Measurements from ENCODE around the gene HPX.
"Not testable (repeated sequence)": the region's sequence is repeated elsewhere in the genome, so short reads cannot be mapped to it uniquely, and the experiment has no call there.

The HPX gene

DNA sequence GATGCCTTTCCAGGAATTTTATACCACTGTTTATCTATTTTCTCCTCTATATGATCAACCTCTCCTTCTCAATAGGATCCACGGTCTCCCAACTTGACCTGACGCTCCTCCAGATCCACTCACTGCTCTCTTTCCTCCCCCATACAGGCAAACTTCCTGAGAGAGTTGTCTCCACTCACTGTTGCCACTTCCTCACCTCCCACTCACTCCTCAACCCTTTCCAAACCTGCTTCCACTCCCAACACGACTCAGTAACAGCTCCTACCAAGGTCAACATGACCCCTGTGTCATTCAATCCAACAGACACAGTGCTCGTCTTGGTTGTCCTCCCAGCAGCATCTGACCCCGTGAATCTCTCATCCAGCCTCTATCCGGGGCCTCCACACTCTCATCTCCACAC lies 25.0 kb downstream of the HPX start:
- DNase-seq (ENCODE audit: low read depth): no peak

DNA sequence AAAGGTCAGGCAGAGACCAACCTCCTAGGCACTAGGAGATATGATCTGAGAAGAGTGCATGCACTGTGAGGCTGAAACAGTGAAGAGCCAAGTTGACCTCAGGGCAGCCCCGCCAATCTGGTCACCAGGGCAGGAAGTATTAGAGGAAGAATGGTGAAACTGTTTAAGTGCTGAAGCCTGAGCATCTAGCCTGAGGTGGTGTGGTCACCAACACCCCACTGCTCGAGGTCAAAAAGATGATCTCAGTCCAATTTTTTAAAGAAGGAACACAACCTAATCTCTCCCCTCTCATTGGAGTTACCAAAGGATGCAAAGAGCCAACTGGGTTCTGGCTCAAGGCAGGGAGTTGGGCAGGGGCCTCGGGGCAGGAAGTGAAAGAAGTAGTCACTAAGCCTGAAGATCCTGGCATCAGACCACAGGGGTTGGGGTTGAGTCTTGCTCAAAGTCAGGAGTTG lies 25.9 kb downstream of the HPX start:
- DNase-seq (ENCODE audit: low read depth): no peak

DNA sequence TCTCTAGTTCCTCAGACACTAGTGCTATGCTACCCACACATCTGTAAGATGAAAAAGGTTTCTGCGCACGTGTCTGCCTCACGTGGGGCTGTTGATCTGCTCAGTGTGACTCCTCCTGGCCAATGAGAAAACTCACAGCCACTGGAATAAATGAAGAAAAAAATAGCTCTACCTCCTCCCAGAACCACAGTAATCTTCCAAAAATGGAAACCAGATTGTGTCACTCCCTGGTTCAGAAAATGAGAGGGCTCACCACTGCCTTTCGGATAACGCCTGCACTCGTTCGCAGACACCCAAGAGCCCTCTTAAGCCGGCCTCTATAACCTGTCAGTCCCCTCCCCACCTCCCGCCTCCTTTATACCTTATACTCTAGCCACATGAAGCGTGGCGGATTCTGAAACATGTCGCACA lies 27.0 kb downstream of the HPX start:
- peak; percentile 73 for DNase-seq (ENCODE audit: low read depth)

DNA sequence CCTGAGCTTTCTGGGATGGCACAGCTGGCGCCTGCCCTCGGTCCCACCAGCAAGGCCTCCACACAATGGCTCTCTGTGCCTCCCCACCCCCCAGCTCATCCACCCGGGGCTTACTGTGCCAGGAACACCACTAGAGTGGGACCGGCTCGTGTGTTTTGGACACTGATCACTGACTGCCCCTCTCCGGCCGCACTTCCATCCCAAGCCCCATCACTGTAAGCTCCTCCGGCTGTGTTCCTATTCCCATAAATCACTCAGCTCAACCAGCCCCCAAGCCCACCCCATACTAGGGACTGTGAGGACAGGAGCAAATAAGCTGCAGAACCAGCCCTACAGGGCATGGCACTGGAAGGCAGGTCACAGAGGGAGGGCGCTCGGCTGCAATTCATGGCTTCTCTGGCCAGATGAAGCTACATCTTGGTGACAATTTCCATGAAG lies 29.2 kb downstream of the HPX start:
- no peak for DNase-seq (ENCODE audit: low read depth)

DNA sequence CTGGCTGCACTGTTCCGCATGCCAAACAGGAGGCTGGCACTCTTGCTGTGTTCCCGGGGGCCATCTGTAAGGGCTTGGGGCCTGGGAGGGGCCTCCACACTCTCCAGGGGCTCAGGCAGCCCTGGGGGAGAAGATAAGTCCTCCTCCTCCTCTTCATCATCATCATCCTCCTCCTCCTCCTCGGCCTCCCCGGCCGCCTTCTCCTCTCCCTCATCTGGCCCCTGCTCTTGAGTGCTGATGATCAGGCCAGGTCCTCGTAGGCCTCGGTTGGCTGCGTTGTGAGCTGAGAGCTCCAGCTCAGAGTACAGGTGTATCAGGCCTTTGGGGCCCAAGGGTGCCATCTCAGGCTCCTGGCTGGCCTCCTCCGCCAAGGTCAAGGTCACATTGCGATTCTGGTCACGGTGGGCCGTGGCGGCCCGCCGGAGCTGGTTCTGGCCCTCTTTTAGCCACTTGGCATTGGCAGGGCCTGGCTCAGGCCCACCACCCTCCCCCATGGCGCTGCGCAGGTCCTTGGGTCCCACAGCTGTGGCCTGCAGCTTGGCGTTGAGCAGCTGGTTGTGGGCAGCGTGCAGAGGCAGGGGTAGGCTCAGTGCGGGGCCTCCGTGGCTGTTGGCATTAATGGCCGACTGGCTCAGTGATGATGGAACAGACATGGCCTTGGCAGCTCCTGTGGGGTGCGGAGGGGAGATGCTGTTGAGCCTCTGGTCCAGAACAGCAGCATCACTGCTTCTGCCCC lies 29.9 kb downstream of the HPX start:
- DNase-seq (ENCODE audit: low read depth): no peak

DNA sequence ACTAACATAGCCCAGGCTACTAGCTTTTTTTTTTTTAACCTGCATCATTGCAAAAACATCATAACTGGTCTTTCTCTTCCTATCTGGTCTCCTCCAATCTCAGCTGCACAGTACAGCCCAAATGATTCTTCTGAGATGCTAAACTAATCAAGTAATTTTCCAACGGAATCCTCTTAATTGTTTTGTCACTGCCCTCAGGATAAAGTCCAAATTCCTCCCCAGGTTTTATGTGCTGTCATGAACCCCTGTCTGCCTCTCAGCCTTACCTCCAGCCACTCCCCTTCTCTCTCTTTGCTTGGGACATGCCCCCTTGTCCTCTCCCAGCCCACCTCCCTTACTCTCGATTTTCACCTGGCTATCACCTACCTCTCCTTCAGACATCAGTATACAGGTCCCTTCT lies 34.4 kb downstream of the HPX start:
- DNase-seq (ENCODE audit: low read depth): no peak

DNA sequence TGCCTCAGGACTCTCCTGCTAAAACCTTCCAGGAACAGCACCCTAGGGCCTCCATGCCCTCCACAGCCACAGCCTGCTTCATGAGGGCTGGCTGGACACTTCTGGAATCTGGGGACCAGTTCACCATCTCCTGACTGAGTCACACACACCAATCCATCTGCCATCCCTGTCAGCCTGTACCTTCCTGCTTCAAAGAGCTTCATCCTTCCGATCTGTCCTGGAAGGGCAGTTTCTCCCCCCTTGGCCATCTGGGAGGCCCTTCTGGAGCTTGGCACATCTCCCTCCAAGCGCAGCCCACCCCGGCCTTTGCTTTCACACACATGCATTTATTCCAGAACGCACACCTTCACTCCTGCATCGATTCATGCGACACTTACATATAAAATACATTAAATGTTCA lies 34.9 kb downstream of the HPX start:
- DNase-seq (ENCODE audit: low read depth): no peak

DNA sequence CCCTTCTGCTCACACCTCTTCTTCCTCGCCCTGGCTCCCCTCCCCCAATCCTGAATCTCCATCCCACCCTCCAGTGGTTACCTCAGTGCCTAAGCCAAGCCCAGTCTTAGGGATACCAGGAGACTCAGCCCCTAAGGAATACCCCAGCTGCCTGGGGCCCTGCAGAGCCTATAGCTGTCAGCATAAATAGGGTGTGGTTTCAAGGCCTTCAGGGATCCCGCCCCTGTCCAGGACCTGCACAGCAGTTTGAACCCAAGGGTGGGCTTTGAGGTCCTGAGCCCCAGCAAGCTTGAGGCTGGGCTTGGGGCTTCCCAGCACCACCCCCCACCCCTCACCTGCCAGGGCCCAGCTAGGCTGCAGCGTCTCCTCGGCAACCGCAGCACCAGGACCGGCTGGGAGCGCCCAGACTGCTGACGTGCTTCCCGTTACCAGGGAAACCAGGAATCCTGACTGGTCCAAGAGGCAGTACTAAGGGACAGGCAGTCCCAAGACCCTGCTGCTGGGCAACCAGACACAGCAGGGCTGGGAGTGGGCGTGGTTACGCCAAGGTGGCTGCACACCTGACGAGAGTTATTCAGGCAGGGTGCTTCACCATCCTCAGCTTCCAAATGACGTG lies 35.6 kb downstream of the HPX start:
- no peak for DNase-seq (ENCODE audit: low read depth)

DNA sequence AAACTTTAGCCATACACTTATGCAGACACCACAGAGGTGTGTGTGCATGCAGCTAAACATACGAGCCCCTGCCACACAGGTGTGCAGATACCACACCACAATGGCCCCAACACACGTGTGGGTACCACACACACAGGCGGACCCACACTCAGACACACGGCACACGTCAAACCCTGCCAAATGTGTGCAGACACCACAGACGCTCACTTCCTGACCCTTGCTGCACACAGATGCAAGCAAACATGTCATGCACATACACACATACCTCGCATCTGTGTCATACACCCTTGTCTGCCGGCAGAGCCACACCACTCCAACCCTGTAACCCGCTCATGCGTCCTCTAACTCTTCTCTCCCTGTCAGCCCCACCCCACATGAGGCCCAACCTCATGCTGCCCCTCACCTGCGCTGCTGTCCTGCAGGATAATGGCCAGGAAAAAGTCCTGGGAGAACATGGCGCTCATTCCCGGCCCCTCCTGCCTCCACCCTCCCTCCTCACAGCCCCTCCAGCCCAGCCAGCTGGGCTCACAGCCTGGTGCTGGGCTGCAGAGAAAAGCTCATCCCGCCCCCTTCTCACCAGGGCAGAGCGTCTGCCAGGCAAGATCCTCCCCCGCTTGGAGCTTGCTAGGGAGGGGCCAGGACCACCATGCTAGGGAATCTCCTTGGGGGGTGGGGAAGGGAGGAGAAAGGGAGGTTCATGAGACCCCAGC lies 36.3 kb downstream of the HPX start:
- DNase-seq (ENCODE audit: low read depth): no peak

DNA sequence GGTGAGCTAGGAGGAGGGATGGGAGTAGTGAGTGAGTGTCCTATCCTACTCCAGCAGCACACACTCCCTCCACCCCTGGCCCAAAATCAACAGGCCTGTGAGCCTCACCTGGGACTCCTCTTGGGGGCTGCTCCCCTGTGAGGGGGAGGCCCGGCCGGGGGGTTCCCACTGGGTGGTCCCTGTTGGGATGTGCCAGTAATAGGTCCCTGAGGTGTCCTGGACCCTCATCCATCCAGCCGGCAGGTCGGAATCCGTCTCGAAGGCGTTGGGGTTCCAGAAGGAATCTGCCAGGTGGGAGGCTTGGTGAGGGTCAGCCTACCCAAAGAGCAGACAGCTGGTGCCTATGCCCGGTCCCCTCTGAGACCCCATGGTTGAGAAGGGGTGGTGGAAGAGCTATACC lies 37.2 kb downstream of the HPX start:
- DNase-seq (ENCODE audit: low read depth): no peak

DNA sequence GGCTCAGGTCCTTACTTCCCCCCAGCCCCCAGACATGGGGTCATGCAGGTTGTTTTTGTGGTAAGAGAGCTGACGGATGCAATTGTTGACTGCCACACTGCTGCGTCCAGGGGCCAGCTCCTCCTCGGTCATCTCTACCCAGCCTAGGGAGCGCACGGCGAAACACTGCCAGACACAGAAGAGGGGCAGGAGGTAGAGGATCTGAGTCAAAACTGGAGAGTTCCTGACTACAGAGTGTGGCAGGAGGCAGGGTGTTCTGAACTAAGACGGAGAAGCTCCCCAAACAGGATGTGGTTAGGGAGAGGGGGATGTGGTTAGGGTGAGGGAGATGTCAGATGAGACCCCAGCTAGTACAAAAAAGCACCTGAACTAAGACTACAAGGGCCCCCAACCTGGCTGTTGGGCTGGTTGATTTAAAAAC lies 38.2 kb downstream of the HPX start:
- peak; percentile 39 for DNase-seq (ENCODE audit: low read depth)

DNA sequence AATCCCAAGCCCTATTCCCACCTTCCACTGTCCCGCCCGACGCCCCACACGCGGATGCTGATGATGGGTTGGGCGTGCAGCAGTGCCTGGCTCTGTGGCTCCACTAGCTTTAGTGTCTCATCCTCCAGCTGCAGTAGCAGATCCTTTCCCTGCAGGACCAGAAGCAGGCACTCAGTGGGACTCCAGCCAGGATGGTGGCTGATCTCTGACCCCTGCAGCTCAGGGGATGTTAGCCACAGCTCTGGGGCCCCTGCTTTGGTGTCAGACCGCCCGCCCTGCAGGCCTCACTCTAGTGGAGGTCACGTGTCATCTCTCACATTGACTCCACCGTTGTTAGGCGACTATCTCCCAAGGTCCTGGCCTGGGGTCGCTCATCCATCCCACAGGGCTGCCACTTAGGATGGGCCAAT lies 38.7 kb downstream of the HPX start:
- DNase-seq (ENCODE audit: low read depth): no peak

DNA sequence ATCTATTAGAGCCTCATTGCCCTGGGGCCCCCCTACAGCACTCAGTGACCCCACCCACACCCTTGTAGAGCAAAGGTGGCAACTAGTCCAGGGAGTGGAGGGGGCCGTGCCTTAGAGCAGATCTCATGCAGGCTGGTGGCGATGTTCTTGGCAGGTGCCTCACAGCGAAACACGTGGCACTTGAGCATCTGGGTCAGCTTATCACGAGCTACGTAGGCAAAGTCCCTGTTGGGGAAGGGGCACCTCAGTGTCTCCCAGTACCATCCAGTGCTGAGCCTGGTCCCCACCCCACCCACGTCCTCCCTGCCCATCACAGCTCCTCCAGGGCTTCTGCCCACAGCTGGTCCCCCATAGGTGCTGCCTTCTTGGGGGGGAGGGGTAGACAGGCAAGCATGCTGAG lies 39.3 kb downstream of the HPX start:
- no peak for DNase-seq (ENCODE audit: low read depth)

DNA sequence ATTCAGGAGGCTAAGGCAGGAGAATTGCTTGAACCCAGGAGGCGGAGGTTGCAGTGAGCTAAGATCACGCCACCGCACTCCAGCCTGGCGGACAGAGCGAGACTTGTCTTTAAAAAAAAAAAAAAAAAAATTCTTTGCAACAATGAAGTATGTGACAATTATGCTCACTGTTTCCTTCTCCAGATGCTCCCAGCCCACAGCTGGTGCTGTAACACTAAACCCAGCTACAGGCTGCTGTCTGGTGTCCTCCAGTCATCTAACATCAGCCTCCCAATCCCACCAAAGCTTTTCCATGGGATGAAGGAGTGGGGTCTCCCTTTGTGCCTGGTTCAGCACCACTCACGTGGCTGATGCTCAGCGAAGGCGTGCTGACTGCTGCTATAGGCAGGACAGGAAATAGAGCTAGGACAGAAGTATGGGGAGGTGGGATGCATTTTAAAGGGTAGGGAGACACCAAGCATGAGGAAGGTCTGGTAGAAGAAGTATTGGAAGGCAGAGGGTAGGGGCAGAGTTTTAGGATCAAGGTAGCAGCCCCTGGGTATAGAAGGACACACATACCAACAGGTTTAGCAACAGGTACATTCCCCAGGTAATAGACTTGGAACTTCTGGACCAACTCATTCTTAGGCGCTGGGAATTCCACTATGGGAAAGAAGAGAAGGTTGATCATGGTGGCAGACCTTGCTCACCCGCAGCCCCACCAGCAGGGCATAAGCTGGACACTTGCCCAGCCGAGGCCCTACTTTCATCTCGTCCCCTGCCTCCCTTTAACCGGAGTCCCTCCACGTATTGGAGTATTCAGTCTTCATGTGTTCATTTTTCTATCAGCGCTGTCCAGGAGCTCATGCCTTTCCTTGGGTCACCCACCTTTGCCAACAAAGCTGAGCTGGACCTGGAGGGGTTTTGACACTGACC lies 40.1 kb downstream of the HPX start:
- no peak for DNase-seq (ENCODE audit: low read depth)

DNA sequence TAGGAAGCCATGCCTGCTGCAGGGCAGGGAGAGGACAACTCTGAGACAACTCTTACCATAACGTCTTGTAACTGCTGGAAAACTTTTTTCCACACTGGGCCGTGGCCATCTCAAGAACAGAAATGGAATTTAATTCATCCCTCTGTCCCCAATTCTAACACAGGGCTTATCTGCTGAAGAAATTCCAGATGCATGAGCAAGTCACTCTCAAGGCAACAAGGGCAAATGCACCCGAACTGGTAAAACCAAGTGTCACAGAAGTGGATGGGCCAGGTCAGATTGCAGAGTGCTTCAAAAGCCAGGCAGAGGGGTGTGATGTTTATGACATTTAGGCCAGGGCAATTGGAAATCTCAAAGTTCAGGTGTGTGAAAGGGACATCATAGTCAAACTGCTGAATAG lies 43.2 kb downstream of the HPX start:
- DNase-seq (ENCODE audit: low read depth): no peak

DNA sequence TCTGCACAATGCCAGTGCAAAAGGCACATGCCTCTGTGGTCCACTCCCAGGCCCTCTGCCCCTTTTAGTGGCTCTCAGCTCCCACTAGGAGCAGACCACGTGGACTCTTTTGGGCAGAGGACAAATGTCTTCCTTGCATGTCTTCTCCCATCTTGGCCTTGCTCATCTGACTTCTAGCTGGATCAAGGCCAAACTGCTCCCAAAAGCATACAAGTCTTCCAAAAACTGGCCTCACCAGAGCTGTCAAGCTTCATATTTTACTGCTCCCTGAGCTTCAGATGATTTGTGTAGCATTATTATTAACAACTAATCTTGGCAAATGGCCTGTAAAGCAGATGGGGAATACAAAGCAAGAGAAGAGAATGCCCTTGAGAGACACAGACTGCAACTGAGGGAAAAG lies 43.6 kb downstream of the HPX start:
- no peak for DNase-seq (ENCODE audit: low read depth)

DNA sequence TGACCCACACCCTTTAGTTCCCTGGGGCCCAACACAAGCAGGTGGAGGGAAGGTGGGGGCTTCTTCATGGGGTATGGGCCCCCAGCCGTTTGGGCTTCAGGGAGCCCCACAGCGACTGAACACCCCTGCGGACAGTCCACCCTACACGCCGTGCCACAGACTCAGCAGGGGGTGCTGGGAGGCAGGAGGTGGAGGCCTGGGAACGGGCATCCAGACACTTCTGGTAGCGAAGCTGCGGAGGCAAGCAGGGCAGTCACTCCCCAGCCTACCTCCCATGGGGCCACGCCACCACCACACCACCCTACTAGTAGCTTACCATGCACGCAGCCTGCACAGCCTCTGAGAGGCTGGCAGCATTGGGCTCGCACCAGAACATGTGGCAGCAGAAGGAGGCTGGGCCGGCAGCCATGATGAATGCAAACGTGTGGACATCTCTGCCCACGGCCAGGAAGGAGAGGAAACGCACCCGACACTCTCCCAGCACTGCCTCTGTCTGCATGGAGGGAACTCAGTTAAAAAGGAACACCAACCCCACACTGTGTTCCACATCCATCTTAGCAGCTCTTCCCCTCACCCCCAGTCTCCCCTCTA lies 45.2 kb downstream of the HPX start:
- DNase-seq (ENCODE audit: low read depth): no peak

DNA sequence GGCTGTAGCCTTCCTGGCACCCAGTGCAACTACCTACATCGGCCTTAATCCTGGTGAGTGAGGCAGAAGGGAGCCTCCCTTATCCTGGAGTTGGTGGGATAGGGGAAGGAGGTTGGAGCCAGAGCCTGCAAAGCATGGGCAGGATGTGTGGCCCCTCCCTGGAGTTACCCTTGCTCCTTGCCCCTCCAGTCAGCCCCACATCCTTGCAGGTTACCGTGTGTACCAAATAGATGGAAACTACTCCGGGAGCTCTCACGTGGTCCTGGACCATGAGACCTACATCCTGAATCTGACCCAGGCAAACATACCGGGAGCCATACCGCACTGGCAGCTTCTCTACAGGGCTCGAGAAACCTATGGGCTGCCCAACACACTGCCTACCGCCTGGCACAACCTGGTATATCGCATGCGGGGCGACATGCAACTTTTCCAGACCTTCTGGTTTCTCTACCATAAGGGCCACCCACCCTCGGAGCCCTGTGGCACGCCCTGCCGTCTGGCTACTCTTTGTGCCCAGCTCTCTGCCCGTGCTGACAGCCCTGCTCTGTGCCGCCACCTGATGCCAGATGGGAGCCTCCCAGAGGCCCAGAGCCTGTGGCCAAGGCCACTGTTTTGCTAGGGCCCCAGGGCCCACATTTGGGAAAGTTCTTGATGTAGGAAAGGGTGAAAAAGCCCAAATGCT lies 46.7 kb downstream of the HPX start:
- no peak for DNase-seq (ENCODE audit: low read depth)

DNA sequence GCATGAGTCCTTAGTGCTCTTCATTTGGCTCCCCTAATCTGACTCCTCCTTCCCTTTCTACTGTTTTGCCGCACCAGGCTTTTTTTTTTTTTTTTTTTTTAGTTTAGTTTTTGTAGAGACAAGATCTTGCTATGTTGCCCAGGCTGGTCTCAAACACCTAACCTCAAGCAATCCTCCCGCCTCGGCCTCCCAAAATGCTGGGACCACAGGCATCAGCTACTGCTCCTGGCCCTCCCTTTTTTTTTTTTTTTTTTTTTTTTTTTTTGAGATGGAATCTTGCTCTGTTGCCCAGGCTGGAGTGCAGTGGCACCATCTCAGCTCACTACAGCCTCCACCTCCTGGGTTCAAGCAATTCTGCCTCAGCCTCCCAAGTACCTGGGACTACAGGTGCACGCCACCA lies 48.5 kb downstream of the HPX start:
- not testable (repeated sequence) for DNase-seq (ENCODE audit: low read depth)

DNA sequence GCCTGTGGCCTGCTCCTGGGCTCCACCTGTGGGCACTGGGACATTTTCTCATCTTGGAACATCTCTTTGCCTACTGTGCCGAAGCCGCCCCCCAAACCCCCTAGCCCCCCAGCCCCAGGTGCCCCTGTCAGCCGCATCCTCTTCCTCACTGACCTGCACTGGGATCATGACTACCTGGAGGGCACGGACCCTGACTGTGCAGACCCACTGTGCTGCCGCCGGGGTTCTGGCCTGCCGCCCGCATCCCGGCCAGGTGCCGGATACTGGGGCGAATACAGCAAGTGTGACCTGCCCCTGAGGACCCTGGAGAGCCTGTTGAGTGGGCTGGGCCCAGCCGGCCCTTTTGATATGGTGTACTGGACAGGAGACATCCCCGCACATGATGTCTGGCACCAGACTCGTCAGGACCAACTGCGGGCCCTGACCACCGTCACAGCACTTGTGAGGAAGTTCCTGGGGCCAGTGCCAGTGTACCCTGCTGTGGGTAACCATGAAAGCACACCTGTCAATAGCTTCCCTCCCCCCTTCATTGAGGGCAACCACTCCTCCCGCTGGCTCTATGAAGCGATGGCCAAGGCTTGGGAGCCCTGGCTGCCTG lies 49.2 kb downstream of the HPX start:
- no peak for DNase-seq (ENCODE audit: low read depth)

Measured in stimulated activated CD4-positive, alpha-beta T cell treated with anti-CD3 and anti-CD28 coated beads, Interleukin-2, amount 100 ng/mL, for 4 hours (primary cell).